Osteocyte (in vitro differentiated cells): ENCODE results near the gene FAM83F. TPM values are rescaled to one million over a fixed set of nuclear protein-coding genes. Genes with fewer than 3 reads are reported as not detected.

Source experiments
- DNase-seq: peaks from one replicate; pipeline ENCODE4 v3.0.0; 2021; ENCODE audit warnings: mixed read lengths; ENCODE audit not compliant: unreplicated experiment; ENCODE audit errors: extremely low spot score
- H3K27ac Mint-ChIP-seq: one replicate; pipeline ENCODE4 v1.8.0; 2021; ENCODE audit warnings: mild to moderate bottlenecking, mixed read lengths; ENCODE audit not compliant: unreplicated experiment
- H3K27me3 Mint-ChIP-seq: one replicate; pipeline ENCODE4 v1.8.0; 2021; ENCODE audit warnings: mixed read lengths; ENCODE audit not compliant: unreplicated experiment
- H3K36me3 Mint-ChIP-seq: one replicate; pipeline ENCODE4 v1.8.0; 2021; ENCODE audit warnings: mixed read lengths; ENCODE audit not compliant: unreplicated experiment
- H3K4me1 Mint-ChIP-seq: one replicate; pipeline ENCODE4 v1.8.0; 2021; ENCODE audit warnings: mixed read lengths; ENCODE audit not compliant: unreplicated experiment
- H3K4me3 Mint-ChIP-seq: one replicate; pipeline ENCODE4 v1.8.0; 2021; ENCODE audit warnings: mild to moderate bottlenecking, moderate library complexity, mixed read lengths; ENCODE audit not compliant: unreplicated experiment
- H3K9me3 Mint-ChIP-seq: one replicate; pipeline ENCODE4 v1.8.0; 2021; ENCODE audit warnings: mixed read lengths; ENCODE audit not compliant: unreplicated experiment
- CTCF ChIP-seq: fragments of 200-600 bp; sonication (generic); IDR thresholded peaks from 2 replicates; pipeline ENCODE4 v1.5.0; 2021; ENCODE audit warnings: antibody characterized with exemption, mild to moderate bottlenecking, moderate library complexity
- long read RNA-seq: library from polyadenylated mRNA; unstranded; transcript quantifications from one replicate; pipeline ENCODE4 v2.0.0, GENCODE V29; 2021
- total RNA-seq: library from RNA; stranded (reverse); gene quantifications from 2 replicates; pipeline ENCODE4 v1.2.1, GENCODE V29; 2021

The FAM83F gene
- not detected in 2 replicates for total RNA-seq
- long read RNA-seq = 0 reads

- Mint-ChIP-seq H3K4me3 (no peak within 1 kb of the TSS), H3K9me3 (no peaks in the 10 kb centered on the region), H3K27ac (no peak within 1 kb of the TSS), H3K36me3 (no peaks in the 10 kb centered on the region), H3K4me1 (peaks cover 15% of the 10 kb centered on the region), H3K27me3 (peaks cover 12% of the 10 kb centered on the region)
- DNase-seq = no peak
- no peak for TF ChIP-seq CTCF
These were observed at the start of gene FAM83F for GRCh38 chr22:39994566-39995392. Gene FAM83F (plus strand): TSS chr22:39994954. CDS start chr22:39995043, 89 bp downstream.

- H3K27ac Mint-ChIP-seq = no peak overlapping the region
- H3K4me1 Mint-ChIP-seq = no peaks in the 10 kb centered on the region
- H3K27me3 Mint-ChIP-seq = peaks cover 47% of the 10 kb centered on the region
These were observed 48.6 kb upstream of the FAM83F start for GRCh38 chr22:39946126-39946502.

GRCh38 chr22:39946503-39947219, 48.1 kb upstream of the FAM83F start:
- Mint-ChIP-seq H3K4me3 (no peak overlapping the region), H3K27ac (no peak overlapping the region), H3K4me1 (no peaks in the 10 kb centered on the region), H3K27me3 (peaks cover 44% of the 10 kb centered on the region), H3K9me3 (no peaks in the 10 kb centered on the region), H3K36me3 (no peaks in the 10 kb centered on the region)
- TF ChIP-seq CTCF = no peak
- DNase-seq = no peak

More at GRCh38 chr22:39946126-39946502, 48.6 kb upstream of the FAM83F start:
- Mint-ChIP-seq H3K36me3 (no peaks in the 10 kb centered on the region), H3K4me3 (no peak overlapping the region), H3K9me3 (no peaks in the 10 kb centered on the region)
- DNase-seq = no peak
- no peak for TF ChIP-seq CTCF

GRCh38 chr22:39947220-39948216, 47.2 kb upstream of the FAM83F start:
- Mint-ChIP-seq H3K9me3 (no peaks in the 10 kb centered on the region), H3K36me3 (no peaks in the 10 kb centered on the region), H3K4me3 (no peak overlapping the region), H3K4me1 (no peaks in the 10 kb centered on the region), H3K27me3 (peaks cover 44% of the 10 kb centered on the region), H3K27ac (no peak overlapping the region)
- no peak for DNase-seq
- no peak for TF ChIP-seq CTCF
